HG03378 (cell line): ENCODE results near the gene C16orf92.
"Not testable (repeated sequence)": the region's sequence is repeated elsewhere in the genome, so short reads cannot be mapped to it uniquely, and the experiment has no call there.

Experiments used
- ATAC-seq: cut with Tn5 transposase; IDR thresholded peaks from one replicate; pipeline ENCODE4 v1.9.1; 2021; ENCODE audit warnings: mild to moderate bottlenecking, moderate library complexity; ENCODE audit not compliant: unreplicated experiment

C16orf92 gene

DNA sequence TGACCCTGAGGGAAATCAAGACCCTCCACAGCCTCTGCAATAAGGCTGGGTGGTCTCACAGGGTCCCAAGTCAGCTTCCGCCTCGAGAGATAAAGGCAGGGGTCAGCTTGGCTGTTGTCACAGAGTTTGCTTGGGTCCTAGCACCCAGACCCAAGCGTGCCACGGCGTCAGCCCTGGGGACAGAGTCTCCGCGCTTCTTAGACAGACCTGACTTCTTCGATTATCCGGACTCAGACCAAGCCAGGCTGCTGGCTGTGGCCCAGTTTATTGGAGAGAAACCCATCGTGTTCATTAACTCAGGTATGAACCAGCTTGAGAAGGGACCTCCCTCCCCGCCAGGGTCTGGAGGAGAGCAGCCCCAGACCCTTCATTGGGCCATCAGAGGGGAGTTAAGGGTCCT is 588 bp downstream of the C16orf92 start:
- ATAC-seq = no peak

DNA sequence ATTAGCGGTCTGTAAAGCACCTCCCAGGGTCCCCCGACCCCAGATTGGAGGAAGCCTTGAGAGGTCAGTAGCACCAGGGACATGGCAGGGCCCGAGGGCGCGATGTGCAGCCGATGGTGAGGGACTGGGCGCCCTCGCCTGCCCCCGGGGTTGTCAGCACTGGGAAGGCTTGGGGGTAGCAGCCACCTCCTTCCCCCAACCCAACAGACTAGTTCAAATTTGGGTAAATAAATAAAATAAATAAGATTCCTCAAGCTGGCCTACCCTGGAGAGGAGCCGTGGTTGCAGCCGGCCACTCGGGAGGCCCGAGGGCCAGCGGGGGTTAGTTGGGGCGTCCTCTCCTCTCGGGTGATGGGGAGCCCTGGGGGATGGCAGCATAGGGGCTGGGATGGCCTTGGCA is 1.5 kb downstream of the C16orf92 start:
- no peak for ATAC-seq

DNA sequence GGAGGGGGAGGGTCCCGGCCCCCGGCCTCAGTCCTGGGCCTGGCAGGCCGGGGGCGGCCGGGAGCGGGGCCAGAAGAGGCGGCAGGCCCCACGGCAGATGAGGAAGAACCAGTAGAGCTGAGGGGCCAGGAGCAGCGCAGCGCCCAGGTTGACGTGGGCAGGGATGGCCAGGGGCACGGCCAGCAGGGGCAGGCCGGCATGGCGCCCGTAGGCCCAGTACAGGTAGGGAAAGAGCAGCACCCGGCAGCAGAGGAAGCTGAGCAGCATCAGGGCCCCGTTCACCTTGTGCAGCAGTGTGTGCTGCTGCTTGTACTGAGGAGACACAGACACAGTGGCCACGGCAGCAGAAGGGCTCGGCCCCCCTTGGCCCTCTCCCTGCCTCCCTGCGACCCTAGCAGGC is 2.2 kb downstream of the C16orf92 start:
- no peak for ATAC-seq

- ATAC-seq = no peak
Measured at GRCh38 chr16:30025574-30025973, 2.6 kb downstream of the C16orf92 start.

DNA sequence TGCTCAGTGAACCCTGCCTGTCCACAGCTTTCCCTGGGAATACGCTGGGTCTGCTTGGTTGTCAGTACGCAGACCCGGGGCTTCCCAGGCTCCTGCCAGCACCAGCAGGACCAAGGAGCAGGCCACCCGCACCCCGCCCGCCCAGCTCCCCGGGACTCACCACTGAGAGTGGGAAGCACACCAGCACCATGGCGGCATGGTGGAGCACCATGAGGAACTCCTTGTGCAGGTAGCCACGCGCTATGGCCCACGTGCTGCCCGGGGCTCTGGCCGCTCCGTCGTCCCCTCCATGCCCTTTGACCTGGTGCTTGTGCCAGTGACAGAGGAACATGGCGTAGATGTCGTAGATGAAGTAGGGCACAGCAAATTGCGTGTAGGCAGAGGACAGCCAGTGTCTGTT is 3.5 kb downstream of the C16orf92 start:
- no peak for ATAC-seq

- no peak for ATAC-seq
Measured at GRCh38 chr16:30027588-30028437, 4.8 kb downstream of the C16orf92 start.

- ATAC-seq = no peak
Measured at GRCh38 chr16:30028438-30029076, 5.6 kb downstream of the C16orf92 start.

GRCh38 chr16:30030011-30030685 is 7.2 kb downstream of the C16orf92 start:
- no peak for ATAC-seq

DNA sequence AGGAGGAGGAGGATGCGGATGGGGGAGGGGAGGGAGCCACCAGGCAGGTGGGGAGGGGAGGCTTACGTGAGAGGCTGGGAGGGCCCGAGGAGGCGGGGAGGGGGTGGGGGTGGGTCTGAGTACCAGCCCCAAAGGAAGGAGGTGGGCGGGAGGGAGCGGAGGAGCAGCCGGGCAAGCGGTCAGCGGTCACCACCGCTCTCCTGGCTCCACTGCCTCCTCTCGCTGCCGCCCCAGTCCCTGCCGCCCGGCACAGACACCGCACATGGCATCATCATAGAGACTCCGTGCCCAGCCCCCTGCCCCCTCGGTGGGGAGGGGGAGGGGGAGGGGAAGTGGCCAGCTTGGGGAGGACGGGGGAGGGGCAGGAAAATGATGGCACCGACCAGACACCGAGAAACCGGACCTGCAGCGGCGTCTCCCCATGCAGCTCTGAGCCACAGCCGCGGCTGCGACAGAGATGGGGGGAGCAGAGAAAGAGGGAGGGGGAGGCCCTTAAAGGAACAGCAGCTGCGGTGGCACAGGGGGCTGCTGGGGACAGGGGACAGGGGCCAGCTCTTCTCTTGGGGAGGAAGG is 7.9 kb downstream of the C16orf92 start, which contains the start of gene TLCD3B:
Gene TLCD3B, minus strand, starts transcription at position 431 of the 573 bp plus-strand sequence. CDS start 744 bp downstream, outside the sequence.
- no peak for ATAC-seq

- no peak for ATAC-seq
Measured at GRCh38 chr16:30031477-30031918, 8.5 kb downstream of the C16orf92 start.

- ATAC-seq = no peak
Measured at GRCh38 chr16:30032083-30032819, 9.3 kb downstream of the C16orf92 start.

GRCh38 chr16:30033270-30033669 is 10.3 kb downstream of the C16orf92 start:
- ATAC-seq = no peak

DNA sequence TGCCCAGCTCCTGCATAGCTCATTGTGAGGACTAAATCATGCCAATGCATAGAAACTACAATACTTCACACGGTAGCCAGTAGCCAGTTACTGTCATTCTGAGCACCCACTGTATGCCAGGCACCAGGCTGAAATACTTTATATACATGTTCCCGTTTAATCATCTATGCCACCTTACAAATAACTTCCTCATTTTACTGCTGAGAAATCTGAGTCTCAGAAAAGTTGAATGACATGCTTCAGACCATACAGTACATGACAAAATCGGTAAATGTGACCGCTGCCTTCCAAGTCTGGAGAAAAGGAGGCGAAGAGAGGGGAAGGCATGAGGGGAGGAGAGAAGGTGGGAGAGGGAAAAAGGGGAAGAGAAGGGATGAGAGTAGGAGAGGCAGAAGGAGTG is 17.2 kb downstream of the C16orf92 start:
- no peak for ATAC-seq

- not testable (repeated sequence) for ATAC-seq
Measured at GRCh38 chr16:30040690-30041089, 17.7 kb downstream of the C16orf92 start.

- ATAC-seq = no peak
Measured at GRCh38 chr16:30041841-30042240, 18.8 kb downstream of the C16orf92 start.

DNA sequence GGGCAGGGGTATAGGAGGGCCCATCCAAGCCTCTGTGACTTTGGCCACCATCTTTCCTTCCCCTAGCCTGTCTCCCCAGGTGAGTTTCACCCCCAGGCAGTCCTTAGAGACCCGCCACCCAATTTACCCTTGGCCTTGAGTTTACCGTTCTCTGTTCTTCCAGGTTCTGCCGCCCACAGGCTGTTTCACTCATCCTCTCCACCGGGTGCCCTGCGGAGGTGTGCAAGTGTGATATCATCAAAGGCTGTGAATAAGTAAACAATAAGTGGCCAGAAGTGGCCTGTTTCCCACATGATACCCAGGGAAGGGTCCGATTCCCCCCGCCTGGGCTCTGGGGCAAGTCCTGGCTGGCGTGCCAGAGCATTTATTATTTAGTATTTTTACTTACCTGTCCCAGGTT is 23.2 kb downstream of the C16orf92 start:
- no peak for ATAC-seq

- ATAC-seq = no peak
Measured at GRCh38 chr16:30046588-30046987, 23.6 kb downstream of the C16orf92 start.

- ATAC-seq = no peak
Measured at GRCh38 chr16:30049871-30050270, 26.9 kb downstream of the C16orf92 start.

DNA sequence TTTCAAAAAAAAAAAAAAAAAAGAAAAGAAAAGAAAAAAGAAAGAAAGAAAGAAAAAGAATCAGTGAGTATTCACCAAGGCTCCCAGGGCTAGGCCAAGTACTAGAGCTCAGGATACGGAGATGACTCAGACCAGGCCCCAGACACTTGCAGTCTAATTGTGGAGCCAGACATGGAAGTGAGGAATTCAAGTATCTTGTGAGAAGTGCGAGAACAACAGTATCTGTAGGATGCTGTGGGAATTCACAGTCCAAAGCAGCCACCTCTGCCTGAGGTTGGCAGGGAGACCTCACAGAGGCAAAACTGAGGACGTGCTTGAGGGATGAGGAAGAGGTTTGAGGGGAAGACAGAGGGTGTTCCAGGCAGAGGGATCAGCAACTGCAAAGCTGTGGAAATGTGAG is 28.5 kb downstream of the C16orf92 start:
- ATAC-seq = no peak

DNA sequence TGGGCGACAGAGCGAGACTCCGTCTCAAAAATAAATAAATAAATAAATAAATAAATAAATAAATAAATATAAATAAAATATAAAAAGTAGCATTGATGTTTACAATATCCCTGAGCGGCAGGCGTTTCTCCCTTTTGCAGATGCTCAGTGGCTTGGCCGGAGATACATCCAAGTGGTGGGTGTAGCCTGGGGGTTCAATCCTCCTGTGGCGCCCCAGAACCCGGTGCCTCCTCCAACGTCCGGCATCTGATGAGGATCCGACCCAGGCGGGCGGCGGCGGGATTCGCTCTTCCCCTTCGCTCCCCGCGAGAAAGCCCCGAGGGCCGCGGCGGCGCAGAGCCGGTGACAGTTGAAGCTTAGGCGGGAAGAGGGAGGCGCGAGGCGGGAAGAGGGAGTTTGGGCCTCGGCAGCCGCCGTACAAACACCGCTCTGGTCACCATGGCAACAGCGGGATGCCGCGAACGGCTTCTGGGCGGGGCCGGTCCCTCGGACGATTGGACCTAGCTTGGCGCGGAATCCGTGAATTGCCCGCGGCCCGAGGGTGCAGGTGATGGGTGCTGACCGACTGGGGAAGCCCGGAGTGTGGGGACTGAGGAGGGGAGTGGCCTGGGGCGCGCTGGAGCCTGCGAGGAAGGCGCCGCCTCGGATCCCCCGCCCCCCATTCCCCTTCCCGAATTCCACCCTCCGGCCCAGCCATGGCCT is 29.8 kb downstream of the C16orf92 start:
- peak; percentile 46 for ATAC-seq
